Stimulated activated naive B cell treated with anti-CD40 and anti-IgM and Interleukin-4, amounts not matched to agents 10 μg/mL and 1 μg/mL and 100 μg/mL, for 72 hours (primary cell): ENCODE measurements around the gene IMP3.
A peak's percentile ranks its signal among the peaks of the same experiment; 100 is the strongest.
"Not testable (repeated sequence)": the region's sequence is repeated elsewhere in the genome, so short reads cannot be mapped to it uniquely, and the experiment has no call there.

ENCODE experiments used
- ATAC-seq, 2 donors: fragments of 150-1000 bp; cut with Tn5 transposase; replicated peaks; 2 replicates each; pipeline ENCODE4 v1.10.0; 2021; ENCODE audit warnings: moderate library complexity in 1 of 2
- DNase-seq: peaks from one replicate; pipeline ENCODE4 v3.0.0; 2021
- H3K27ac Mint-ChIP-seq: one replicate; pipeline ENCODE4 v1.8.0; 2022; ENCODE audit warnings: mild to moderate bottlenecking, mixed read lengths
- H3K27me3 Mint-ChIP-seq, 2 donors: one replicate each; pipeline ENCODE4 v1.8.0; 2022; ENCODE audit warnings: mixed read lengths in 2 of 2
- H3K36me3 Mint-ChIP-seq, 2 donors: one replicate each; pipeline ENCODE4 v1.8.0; 2022; ENCODE audit warnings: mixed read lengths in 2 of 2, mild to moderate bottlenecking in 1 of 2
- H3K4me1 Mint-ChIP-seq, 2 donors: one replicate each; pipeline ENCODE4 v1.8.0; 2022; ENCODE audit warnings: mixed read lengths in 2 of 2, mild to moderate bottlenecking in 1 of 2
- H3K4me3 Mint-ChIP-seq, 2 donors: one replicate each; pipeline ENCODE4 v1.8.0; 2022; ENCODE audit warnings: mild to moderate bottlenecking in 2 of 2, mixed read lengths in 2 of 2, moderate library complexity in 1 of 2
- H3K9me3 Mint-ChIP-seq, 2 donors: one replicate each; pipeline ENCODE4 v1.8.0; 2022; ENCODE audit warnings: mixed read lengths in 2 of 2, mild to moderate bottlenecking in 1 of 2

The IMP3 gene, protein sequence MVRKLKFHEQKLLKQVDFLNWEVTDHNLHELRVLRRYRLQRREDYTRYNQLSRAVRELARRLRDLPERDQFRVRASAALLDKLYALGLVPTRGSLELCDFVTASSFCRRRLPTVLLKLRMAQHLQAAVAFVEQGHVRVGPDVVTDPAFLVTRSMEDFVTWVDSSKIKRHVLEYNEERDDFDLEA

DNA sequence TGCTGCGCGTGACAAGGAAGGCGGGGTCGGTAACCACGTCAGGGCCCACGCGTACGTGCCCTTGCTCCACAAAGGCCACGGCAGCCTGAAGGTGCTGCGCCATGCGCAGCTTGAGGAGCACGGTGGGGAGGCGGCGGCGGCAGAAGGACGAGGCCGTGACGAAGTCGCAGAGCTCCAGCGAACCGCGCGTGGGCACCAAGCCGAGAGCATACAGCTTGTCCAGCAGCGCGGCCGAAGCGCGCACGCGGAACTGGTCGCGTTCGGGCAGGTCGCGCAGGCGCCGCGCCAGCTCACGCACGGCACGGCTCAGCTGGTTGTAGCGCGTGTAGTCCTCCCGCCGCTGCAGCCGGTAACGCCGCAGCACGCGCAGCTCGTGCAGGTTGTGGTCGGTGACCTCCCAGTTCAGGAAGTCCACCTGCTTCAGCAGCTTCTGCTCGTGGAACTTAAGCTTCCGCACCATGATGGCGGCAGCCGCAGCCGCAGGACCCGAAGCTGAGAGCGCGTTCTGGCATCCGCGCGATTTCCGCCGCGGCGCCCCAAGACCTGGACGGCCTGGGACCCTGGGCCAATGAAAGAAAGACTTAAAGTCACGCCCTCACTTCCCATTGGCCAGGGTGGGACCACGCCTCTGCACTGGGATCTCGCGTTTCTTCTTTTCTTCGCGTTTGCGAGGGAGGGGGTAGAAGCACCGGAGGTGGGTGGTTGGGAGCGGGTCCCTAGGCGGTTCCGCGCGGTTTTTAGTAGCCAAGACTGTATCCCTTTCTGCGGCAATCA, at the start of gene IMP3:
TSS of gene IMP3 (minus strand) at position 516 of the 774 bp plus-strand sequence. CDS start at position 460, 56 bp downstream.
- ATAC-seq = peak; percentile 93 to 94
- peak; percentile 93 for DNase-seq
- H3K4me3 Mint-ChIP-seq = peak within 1 kb of the TSS; percentile 95 to 96
- no peaks in the 10 kb centered on the region for H3K27me3 Mint-ChIP-seq
- H3K9me3 Mint-ChIP-seq = no peaks in the 10 kb centered on the region
- peaks cover 19 to 41% of the 10 kb centered on the region in 2 donors for H3K4me1 Mint-ChIP-seq
- H3K27ac Mint-ChIP-seq = peak within 1 kb of the TSS; percentile 97
- H3K36me3 Mint-ChIP-seq = peaks cover 21 to 28% of the 10 kb centered on the region in 2 donors

GRCh38 chr15:75689429-75689828, 49.4 kb upstream of the IMP3 start:
- not testable (repeated sequence) for ATAC-seq, H3K27ac Mint-ChIP-seq, H3K9me3 Mint-ChIP-seq

GRCh38 chr15:75688831-75689230, 48.8 kb upstream of the IMP3 start:
- Mint-ChIP-seq H3K27me3 (peaks cover 8 to 12% of the 10 kb centered on the region in 2 donors), H3K9me3 (no peaks in the 10 kb centered on the region), H3K36me3 (no peaks in the 10 kb centered on the region), H3K4me3 (no peak overlapping the region), H3K4me1 (peaks cover 18 to 25% of the 10 kb centered on the region in 2 donors), H3K27ac (no peak overlapping the region)
- no peak for DNase-seq
- no peak for ATAC-seq

More at GRCh38 chr15:75689429-75689828, 49.4 kb upstream of the IMP3 start:
- Mint-ChIP-seq H3K27me3 (peaks cover 8 to 12% of the 10 kb centered on the region in 2 donors), H3K4me1 (peaks cover 23 to 31% of the 10 kb centered on the region in 2 donors)
- not testable (repeated sequence) for H3K4me3 Mint-ChIP-seq, H3K36me3 Mint-ChIP-seq, DNase-seq

DNA sequence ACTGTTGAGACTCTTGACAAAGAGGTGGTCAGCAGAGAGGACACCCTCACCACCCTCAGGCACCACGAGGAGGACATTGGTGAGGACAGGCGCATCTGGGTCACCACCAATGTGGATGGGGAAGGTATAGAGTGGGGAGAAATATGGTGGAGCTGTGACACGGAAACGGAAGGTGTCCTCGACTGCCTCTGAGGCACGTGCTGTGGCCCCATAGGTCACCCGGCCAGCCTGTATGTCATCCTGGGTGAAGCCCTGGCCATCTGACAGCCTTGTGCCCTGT, 48.2 kb upstream of the IMP3 start:
- H3K27ac Mint-ChIP-seq = no peak overlapping the region
- H3K9me3 Mint-ChIP-seq = no peaks in the 10 kb centered on the region
- DNase-seq = no peak
- H3K36me3 Mint-ChIP-seq = no peaks in the 10 kb centered on the region
- peaks cover 8 to 12% of the 10 kb centered on the region in 2 donors for H3K27me3 Mint-ChIP-seq
- H3K4me3 Mint-ChIP-seq = no peak overlapping the region
- peaks cover 12 to 19% of the 10 kb centered on the region in 2 donors for H3K4me1 Mint-ChIP-seq
- no peak for ATAC-seq

GRCh38 chr15:75687486-75688277, 47.7 kb upstream of the IMP3 start:
- Mint-ChIP-seq H3K36me3 (no peaks in the 10 kb centered on the region), H3K27ac (no peak overlapping the region), H3K4me1 (peaks cover 7 to 14% of the 10 kb centered on the region in 2 donors), H3K27me3 (peaks cover 8 to 10% of the 10 kb centered on the region in 2 donors), H3K9me3 (no peaks in the 10 kb centered on the region), H3K4me3 (no peak overlapping the region)
- ATAC-seq (no peak), DNase-seq (no peak)

DNA sequence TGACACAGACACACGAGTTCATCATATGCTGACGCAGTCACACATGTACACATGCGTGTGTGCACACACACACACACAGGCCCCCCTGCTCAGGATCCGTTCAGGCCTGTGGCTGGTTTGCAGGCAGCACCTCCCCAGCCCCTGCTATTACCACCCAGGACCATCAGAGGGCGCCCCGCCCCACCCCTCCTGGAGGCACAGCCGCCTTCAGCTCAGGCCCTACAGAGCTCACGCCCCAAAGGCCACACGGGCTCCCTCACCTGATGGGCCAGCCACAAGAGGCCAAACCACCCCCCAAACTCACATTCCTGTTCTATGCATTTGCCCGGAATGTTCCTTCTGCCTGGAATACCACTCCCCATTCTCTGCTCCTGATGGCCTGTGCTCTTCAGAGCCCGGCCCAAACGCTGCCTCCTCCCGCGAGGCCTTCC, 46.2 kb upstream of the IMP3 start:
- not testable (repeated sequence) for H3K27ac Mint-ChIP-seq, H3K27me3 Mint-ChIP-seq, H3K9me3 Mint-ChIP-seq

DNA sequence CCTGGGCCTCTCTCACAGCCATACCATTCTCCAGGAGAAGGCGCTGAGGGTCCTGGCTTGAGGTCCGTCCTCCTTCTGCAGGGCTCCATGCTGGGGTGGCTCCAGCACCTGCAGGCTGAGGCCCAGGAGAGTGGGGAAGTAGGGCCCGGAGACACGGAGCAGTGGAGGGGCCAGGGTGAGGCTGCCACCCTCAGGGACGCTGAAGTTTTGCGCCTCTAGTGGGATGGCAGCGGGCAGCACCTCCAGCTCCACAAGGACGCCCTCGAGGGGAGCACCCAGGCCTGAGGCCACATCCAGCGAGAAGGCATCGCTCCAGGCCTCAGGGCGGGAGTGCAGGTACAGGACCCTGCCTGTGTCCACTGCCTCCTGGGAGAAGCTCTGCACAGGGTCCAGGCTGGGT, 45.2 kb upstream of the IMP3 start:
- H3K27me3 Mint-ChIP-seq = peaks cover 6 to 8% of the 10 kb centered on the region in 2 donors
- H3K4me1 Mint-ChIP-seq = peaks cover 2 to 7% of the 10 kb centered on the region in 2 donors
- no peaks in the 10 kb centered on the region for H3K36me3 Mint-ChIP-seq
- DNase-seq (no peak), ATAC-seq (no peak)
- H3K4me3 Mint-ChIP-seq = no peak overlapping the region
- no peaks in the 10 kb centered on the region for H3K9me3 Mint-ChIP-seq
- H3K27ac Mint-ChIP-seq = no peak overlapping the region

More for the DNA sequence above, 46.2 kb upstream of the IMP3 start:
- H3K4me3 Mint-ChIP-seq, H3K36me3 Mint-ChIP-seq, H3K4me1 Mint-ChIP-seq: not testable (repeated sequence)
- DNase-seq (peak; percentile 76), ATAC-seq (peak; percentile 84 to 91)

GRCh38 chr15:75684648-75685047, 44.6 kb upstream of the IMP3 start:
- H3K4me3 Mint-ChIP-seq = no peak overlapping the region
- H3K27me3 Mint-ChIP-seq = peaks cover 6 to 8% of the 10 kb centered on the region in 2 donors
- ATAC-seq = no peak
- no peak overlapping the region for H3K27ac Mint-ChIP-seq
- H3K4me1 Mint-ChIP-seq = peaks cover 2 to 7% of the 10 kb centered on the region in 2 donors
- no peak for DNase-seq
- no peaks in the 10 kb centered on the region for H3K36me3 Mint-ChIP-seq
- no peaks in the 10 kb centered on the region for H3K9me3 Mint-ChIP-seq

- DNase-seq (peak; percentile 55), ATAC-seq (peak; percentile 88 to 89)
- H3K9me3 Mint-ChIP-seq, H3K4me1 Mint-ChIP-seq, H3K36me3 Mint-ChIP-seq, H3K27me3 Mint-ChIP-seq, H3K4me3 Mint-ChIP-seq, H3K27ac Mint-ChIP-seq: not testable (repeated sequence)
Measured at GRCh38 chr15:75683646-75684312, 43.8 kb upstream of the IMP3 start.

- no peak for ATAC-seq
- Mint-ChIP-seq H3K27ac (no peak overlapping the region), H3K27me3 (no peaks in the 10 kb centered on the region), H3K36me3 (no peaks in the 10 kb centered on the region), H3K4me3 (no peak overlapping the region), H3K4me1 (peaks cover 5 to 12% of the 10 kb centered on the region in 2 donors), H3K9me3 (no peaks in the 10 kb centered on the region)
- DNase-seq = no peak
Measured at GRCh38 chr15:75682181-75683135, 42.4 kb upstream of the IMP3 start.

DNA sequence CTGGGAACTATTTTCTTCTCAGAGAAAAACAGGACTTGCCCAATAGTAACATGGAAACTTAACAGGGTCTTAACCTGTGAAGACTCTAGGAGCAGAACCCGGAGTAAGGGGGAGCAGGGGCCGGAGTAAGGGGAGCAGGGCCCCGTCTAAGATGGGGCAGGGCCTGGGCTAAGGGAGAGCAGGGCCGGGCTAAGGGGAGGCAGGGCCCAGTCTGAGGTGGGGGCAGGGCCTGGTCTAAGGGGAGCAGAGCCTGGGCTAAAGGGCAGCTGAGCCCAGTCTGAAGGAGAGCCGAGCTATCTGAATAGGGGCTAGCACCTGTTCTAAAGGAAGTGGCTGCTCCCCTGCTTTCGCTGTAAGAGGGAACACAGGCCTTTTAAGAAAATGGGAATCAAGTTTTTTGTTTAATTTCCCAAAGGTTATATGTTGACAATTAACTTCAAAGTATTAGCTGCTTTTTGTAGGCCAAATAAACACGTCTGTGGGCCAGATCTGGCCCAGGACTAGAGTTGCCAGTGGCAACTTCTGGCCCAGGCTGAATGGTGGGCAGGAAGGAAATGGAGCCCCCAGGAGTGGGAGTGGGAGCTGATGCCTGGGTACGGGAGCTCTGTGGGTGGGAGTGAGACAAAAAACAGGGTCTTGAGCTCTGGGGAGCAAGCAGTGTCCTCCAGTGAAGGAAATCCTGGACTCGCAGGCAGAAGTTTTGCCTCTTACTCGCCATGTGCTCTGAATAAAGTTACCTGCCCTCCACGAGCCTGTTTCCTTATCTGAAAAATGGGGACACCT, 40.2 kb upstream of the IMP3 start:
- Mint-ChIP-seq H3K9me3 (no peaks in the 10 kb centered on the region), H3K36me3 (no peaks in the 10 kb centered on the region), H3K27ac (no peak overlapping the region), H3K27me3 (no peaks in the 10 kb centered on the region), H3K4me1 (peaks cover 3 to 5% of the 10 kb centered on the region in 2 donors), H3K4me3 (no peak overlapping the region)
- DNase-seq (no peak), ATAC-seq (no peak)

- H3K27me3 Mint-ChIP-seq, ATAC-seq, H3K27ac Mint-ChIP-seq, H3K9me3 Mint-ChIP-seq, H3K36me3 Mint-ChIP-seq, DNase-seq, H3K4me3 Mint-ChIP-seq, H3K4me1 Mint-ChIP-seq: not testable (repeated sequence)
Measured at GRCh38 chr15:75678324-75678690, 38.3 kb upstream of the IMP3 start.
